Measurements from ENCODE around the gene GLIPR1L2.
"Not testable (repeated sequence)": the region's sequence is repeated elsewhere in the genome, so short reads cannot be mapped to it uniquely, and the experiment has no call there.

Gene GLIPR1L2

GRCh38 chr12:75438059-75438754, 47.3 kb downstream of the GLIPR1L2 start:
- no peak for DNase-seq

GRCh38 chr12:75439048-75439447, 48.2 kb downstream of the GLIPR1L2 start:
- no peak for DNase-seq

- no peak for DNase-seq
Observed at GRCh38 chr12:75439930-75440329, 49.0 kb downstream of the GLIPR1L2 start.

GRCh38 chr12:75441687-75442449, 51.0 kb downstream of the GLIPR1L2 start:
- not testable (repeated sequence) for DNase-seq

- DNase-seq: not testable (repeated sequence)
Observed at GRCh38 chr12:75442454-75442853, 51.6 kb downstream of the GLIPR1L2 start.

GRCh38 chr12:75443709-75444108, 52.8 kb downstream of the GLIPR1L2 start:
- DNase-seq: peak in 1 of 4 experiments; percentile 16

- DNase-seq: peak; percentile 39 to 54 (median 48)
Observed at GRCh38 chr12:75444429-75445136, 53.7 kb downstream of the GLIPR1L2 start.

GRCh38 chr12:75445137-75445507, 54.2 kb downstream of the GLIPR1L2 start:
- DNase-seq: peak in 1 of 4 experiments; percentile 16

GRCh38 chr12:75446857-75447256, 56.0 kb downstream of the GLIPR1L2 start:
- no peak for DNase-seq

GRCh38 chr12:75447691-75448393, 57.0 kb downstream of the GLIPR1L2 start:
- no peak for DNase-seq

- no peak for DNase-seq
Observed at GRCh38 chr12:75452675-75453330, 61.9 kb downstream of the GLIPR1L2 start.

- DNase-seq: peak in 3 of 4 experiments; percentile 18 to 38 (median 22)
Observed at GRCh38 chr12:75455839-75456238, 65.0 kb downstream of the GLIPR1L2 start.

GRCh38 chr12:75457191-75457590, 66.3 kb downstream of the GLIPR1L2 start:
- peak in 1 of 4 experiments; percentile 38 for DNase-seq

GRCh38 chr12:75457866-75458265, 67.0 kb downstream of the GLIPR1L2 start:
- not testable (repeated sequence) for DNase-seq

- DNase-seq: no peak
Observed at GRCh38 chr12:75459755-75460154, 68.9 kb downstream of the GLIPR1L2 start.

- DNase-seq: no peak
Observed at GRCh38 chr12:75460204-75460603, 69.3 kb downstream of the GLIPR1L2 start.

- peak; percentile 65 to 92 (median 79) for DNase-seq
Observed at GRCh38 chr12:75471902-75472890, 81.3 kb downstream of the GLIPR1L2 start.

GRCh38 chr12:75474116-75474515, 83.2 kb downstream of the GLIPR1L2 start:
- no peak for DNase-seq

GRCh38 chr12:75476071-75476470, 85.2 kb downstream of the GLIPR1L2 start:
- DNase-seq: peak; percentile 36 to 61 (median 40)

GRCh38 chr12:75477137-75477536, 86.2 kb downstream of the GLIPR1L2 start:
- DNase-seq: no peak

All from suppressor macrophage (primary cell).